Stimulated activated CD4-positive, alpha-beta T cell treated with anti-CD3 and anti-CD28 coated beads, Interleukin-2, amount 100 ng/mL, for 4 hours (primary cell): ENCODE data around the gene HBA2.
"Not testable (repeated sequence)": the region's sequence is repeated elsewhere in the genome, so short reads cannot be mapped to it uniquely, and the experiment has no call there.

Experiments
- DNase-seq: peaks from one replicate; pipeline ENCODE4 v3.0.0-alpha.2; 2020; ENCODE audit warnings: low read depth

Gene HBA2

DNA sequence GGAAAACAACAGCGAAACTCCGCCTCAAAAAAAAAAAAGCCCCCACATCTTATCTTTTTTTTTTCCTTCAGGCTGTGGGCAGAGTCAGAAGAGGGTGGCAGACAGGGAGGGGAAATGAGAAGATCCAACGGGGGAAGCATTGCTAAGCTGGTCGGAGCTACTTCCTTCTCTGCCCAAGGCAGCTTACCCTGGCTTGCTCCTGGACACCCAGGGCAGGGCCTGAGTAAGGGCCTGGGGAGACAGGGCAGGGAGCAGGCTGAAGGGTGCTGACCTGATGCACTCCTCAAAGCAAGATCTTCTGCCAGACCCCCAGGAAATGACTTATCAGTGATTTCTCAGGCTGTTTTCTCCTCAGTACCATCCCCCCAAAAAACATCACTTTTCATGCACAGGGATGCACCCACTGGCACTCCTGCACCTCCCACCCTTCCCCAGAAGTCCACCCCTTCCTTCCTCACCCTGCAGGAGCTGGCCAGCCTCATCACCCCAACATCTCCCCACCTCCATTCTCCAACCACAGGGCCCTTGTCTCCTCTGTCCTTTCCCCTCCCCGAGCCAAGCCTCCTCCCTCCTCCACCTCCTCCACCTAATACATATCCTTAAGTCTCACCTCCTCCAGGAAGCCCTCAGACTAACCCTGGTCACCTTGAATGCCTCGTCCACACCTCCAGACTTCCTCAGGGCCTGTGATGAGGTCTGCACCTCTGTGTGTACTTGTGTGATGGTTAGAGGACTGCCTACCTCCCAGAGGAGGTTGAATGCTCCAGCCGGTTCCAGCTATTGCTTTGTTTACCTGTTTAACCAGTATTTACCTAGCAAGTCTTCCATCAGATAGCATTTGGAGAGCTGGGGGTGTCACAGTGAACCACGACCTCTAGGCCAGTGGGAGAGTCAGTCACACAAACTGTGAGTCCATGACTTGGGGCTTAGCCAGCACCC, 2.6 kb downstream of the HBA2 start:
- no peak for DNase-seq

DNA sequence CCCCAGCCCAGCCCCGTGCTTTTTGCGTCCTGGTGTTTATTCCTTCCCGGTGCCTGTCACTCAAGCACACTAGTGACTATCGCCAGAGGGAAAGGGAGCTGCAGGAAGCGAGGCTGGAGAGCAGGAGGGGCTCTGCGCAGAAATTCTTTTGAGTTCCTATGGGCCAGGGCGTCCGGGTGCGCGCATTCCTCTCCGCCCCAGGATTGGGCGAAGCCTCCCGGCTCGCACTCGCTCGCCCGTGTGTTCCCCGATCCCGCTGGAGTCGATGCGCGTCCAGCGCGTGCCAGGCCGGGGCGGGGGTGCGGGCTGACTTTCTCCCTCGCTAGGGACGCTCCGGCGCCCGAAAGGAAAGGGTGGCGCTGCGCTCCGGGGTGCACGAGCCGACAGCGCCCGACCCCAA, 3.3 kb downstream of the HBA2 start:
- DNase-seq, result not testable (repeated sequence)

DNA sequence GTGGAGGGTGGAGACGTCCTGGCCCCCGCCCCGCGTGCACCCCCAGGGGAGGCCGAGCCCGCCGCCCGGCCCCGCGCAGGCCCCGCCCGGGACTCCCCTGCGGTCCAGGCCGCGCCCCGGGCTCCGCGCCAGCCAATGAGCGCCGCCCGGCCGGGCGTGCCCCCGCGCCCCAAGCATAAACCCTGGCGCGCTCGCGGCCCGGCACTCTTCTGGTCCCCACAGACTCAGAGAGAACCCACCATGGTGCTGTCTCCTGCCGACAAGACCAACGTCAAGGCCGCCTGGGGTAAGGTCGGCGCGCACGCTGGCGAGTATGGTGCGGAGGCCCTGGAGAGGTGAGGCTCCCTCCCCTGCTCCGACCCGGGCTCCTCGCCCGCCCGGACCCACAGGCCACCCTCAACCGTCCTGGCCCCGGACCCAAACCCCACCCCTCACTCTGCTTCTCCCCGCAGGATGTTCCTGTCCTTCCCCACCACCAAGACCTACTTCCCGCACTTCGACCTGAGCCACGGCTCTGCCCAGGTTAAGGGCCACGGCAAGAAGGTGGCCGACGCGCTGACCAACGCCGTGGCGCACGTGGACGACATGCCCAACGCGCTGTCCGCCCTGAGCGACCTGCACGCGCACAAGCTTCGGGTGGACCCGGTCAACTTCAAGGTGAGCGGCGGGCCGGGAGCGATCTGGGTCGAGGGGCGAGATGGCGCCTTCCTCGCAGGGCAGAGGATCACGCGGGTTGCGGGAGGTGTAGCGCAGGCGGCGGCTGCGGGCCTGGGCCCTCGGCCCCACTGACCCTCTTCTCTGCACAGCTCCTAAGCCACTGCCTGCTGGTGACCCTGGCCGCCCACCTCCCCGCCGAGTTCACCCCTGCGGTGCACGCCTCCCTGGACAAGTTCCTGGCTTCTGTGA, 4.1 kb downstream of the HBA2 start, which contains the start of gene HBA1:
Gene HBA1 (plus strand): TSS at position 204 of the 906 bp plus-strand sequence. CDS start 37 bp downstream, at position 241.
- DNase-seq, result not testable (repeated sequence)

DNA sequence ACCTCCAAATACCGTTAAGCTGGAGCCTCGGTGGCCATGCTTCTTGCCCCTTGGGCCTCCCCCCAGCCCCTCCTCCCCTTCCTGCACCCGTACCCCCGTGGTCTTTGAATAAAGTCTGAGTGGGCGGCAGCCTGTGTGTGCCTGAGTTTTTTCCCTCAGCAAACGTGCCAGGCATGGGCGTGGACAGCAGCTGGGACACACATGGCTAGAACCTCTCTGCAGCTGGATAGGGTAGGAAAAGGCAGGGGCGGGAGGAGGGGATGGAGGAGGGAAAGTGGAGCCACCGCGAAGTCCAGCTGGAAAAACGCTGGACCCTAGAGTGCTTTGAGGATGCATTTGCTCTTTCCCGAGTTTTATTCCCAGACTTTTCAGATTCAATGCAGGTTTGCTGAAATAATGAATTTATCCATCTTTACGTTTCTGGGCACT, 4.7 kb downstream of the HBA2 start:
- DNase-seq, result no peak

DNA sequence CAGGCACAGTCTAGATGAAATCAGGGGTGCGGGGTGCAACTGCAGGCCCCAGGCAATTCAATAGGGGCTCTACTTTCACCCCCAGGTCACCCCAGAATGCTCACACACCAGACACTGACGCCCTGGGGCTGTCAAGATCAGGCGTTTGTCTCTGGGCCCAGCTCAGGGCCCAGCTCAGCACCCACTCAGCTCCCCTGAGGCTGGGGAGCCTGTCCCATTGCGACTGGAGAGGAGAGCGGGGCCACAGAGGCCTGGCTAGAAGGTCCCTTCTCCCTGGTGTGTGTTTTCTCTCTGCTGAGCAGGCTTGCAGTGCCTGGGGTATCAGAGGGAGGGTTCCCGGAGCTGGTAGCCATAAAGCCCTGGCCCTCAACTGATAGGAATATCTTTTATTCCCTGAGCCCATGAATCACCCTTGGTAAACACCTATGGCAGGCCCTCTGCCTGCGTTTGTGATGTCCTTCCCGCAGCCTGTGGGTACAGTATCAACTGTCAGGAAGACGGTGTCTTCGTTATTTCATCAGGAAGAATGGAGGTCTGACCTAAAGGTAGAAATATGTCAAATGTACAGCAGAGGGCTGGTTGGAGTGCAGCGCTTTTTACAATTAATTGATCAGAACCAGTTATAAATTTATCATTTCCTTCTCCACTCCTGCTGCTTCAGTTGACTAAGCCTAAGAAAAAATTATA, 5.4 kb downstream of the HBA2 start:
- no peak for DNase-seq

DNA sequence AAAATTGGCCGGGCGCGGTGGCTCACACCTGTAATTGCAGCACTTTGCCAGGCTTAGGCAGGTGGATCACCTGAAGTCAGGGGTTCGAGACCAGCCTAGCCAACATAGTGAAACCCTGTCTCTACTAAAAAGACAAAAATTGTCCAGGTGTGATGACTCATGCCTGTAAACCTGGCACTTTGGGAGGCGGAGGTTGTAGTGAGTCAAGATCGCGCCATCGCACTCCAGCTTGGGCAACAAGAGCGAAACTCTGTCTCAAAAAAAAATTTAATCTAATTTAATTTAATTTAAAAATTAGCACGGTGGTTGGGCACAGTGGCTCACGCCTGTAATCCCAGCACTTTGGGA, 6.0 kb downstream of the HBA2 start:
- DNase-seq, result no peak

DNA sequence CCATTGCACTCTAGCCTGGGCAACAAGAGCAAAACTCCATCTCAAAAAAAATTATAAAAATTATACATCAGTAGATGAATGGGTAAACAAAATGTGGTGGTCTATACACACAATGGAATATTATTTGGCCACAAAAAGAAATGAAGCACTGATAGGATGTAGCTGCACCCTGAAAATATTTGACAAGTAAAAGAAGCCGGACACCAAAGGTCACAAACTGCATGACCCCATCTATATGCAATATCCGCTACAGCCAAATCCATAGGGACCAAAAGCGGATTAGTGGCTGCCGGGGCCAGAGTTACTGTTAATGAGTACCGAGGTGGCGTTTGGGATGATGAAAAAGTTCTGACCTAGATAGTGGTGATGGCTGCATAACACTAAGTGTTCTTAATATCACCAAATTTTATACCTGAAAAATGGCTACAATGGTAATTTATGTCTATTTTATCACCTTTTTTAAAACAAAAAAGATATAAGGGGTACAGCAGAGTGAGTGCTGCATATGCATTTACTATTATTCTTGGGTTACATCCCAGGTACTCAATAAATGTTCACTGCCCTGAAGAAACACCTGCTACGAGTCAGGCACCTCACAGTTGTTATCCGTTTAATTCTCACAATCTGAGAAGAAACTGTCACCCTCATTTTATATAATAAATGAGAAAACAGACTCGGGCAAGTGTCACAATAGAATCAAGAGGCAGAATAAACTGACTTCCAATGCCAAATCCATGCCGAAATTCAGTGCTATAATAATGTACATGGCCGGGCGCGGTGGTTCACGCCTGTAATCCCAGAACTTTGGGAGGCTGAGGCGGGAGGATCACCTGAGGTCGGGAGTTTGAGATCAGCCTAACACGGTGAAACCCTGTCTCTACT, 6.8 kb downstream of the HBA2 start:
- no peak for DNase-seq

DNA sequence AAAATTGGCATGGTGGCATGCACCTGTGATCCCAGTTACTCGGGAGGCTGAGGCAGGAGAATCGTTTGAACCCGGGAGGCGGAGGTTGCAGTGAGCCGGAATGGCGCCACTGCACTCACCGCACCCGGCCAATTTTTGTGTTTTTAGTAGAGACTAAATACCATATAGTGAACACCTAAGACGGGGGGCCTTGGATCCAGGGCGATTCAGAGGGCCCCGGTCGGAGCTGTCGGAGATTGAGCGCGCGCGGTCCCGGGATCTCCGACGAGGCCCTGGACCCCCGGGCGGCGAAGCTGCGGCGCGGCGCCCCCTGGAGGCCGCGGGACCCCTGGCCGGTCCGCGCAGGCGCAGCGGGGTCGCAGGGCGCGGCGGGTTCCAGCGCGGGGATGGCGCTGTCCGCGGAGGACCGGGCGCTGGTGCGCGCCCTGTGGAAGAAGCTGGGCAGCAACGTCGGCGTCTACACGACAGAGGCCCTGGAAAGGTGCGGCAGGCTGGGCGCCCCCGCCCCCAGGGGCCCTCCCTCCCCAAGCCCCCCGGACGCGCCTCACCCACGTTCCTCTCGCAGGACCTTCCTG, 7.5 kb downstream of the HBA2 start, which contains the start of gene HBQ1:
Gene HBQ1 (plus strand): TSS at position 359 of the 575 bp plus-strand sequence. CDS start 28 bp downstream, at position 387.
- DNase-seq, result no peak

DNA sequence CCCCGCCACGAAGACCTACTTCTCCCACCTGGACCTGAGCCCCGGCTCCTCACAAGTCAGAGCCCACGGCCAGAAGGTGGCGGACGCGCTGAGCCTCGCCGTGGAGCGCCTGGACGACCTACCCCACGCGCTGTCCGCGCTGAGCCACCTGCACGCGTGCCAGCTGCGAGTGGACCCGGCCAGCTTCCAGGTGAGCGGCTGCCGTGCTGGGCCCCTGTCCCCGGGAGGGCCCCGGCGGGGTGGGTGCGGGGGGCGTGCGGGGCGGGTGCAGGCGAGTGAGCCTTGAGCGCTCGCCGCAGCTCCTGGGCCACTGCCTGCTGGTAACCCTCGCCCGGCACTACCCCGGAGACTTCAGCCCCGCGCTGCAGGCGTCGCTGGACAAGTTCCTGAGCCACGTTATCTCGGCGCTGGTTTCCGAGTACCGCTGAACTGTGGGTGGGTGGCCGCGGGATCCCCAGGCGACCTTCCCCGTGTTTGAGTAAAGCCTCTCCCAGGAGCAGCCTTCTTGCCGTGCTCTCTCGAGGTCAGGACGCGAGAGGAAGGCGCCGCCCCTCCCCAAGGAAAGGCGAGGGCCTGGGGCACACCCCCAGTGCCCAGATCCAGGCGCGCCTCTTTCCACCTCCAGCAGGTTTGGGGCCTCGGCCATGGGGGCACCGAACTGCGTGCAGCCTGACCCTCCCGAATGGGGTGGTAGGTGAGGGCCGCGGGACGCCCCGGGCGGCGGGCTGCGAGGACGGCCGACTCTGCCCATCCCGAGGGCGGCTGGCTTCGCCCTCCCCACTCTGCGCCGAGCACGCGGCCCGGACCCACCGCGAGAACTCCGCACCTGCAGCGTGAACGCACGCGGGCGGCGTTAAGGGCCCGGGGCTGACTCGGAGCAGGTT, 8.2 kb downstream of the HBA2 start:
- peak; percentile 77 for DNase-seq

DNA sequence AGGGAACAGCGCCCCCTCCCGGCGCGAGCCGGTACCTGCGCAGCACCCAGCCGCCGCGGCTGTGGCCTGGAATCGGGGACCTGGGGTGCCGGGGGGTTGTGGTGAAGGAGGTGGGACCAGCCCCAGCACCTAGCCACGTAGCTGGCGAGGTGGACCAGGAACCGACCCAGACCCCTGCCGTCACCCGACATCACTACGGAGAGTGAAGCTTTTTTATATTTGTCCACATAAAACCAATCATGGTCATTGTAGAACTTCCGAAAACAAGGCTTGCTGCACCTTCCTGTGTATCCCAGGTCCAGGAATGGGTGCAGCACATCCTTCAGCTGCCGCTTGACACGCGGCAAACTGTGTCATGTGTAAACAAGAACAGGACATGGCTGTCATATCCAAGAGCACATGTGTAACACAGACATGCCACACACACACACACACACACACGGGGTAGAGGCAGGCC, 8.9 kb downstream of the HBA2 start:
- DNase-seq, result no peak

DNA sequence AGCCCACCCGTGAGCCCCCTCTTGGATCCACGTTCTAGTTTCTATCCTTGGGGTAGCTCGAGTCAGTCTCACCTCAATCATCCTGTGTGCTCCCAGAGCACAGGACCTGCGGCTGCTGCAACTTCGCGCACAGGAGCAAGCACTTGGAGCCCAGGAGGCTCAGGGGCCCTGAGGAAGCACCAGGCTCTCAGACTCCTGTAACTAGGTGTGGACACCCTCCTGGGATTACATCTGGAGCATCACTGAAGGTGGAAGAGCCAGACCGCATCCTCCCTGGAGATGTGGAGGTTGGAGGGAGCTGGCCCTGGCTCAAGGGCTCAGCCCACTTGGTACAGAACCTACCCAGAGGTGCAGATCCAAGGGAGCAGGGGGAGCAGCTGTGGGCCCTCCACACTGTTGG, 10.3 kb downstream of the HBA2 start:
- DNase-seq, result no peak

DNA sequence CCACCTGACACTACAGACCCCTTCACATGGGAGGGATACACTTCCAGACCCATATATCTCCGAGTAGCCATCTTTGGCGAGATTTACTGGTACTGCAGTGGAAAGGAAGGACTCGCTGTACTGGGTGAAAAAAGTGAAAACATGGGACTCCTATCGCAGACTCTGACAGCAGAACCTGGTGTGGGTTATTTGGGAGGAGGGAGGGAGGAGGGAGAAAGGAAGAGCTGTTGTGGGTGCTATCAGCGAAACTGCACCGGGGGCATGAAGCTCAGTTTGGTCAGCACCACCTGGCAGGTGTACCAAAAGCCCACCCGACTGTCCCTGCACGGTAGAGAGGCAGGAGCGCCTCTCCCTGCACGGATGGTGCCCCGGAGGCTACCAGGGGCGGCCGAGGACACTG, 12.5 kb downstream of the HBA2 start:
- no peak for DNase-seq

DNA sequence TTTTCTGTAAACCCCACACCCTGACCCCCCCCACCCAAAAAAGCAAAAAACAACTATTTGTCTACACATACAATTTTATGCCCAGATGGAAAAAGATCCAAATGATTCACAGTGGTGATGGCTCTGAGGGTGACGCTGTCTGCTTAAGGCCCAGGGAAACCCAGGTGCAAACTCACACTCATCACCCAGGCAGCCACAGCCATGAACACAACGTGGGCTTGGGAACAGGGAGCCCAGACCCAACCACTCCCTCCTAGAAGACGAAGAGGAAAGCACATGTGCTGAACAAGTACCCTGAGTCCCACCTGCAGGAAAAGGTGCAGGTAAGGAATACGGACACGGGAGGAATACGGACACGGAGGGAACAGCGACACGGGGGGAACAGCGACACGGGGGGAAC, 13.0 kb downstream of the HBA2 start:
- no peak for DNase-seq

DNA sequence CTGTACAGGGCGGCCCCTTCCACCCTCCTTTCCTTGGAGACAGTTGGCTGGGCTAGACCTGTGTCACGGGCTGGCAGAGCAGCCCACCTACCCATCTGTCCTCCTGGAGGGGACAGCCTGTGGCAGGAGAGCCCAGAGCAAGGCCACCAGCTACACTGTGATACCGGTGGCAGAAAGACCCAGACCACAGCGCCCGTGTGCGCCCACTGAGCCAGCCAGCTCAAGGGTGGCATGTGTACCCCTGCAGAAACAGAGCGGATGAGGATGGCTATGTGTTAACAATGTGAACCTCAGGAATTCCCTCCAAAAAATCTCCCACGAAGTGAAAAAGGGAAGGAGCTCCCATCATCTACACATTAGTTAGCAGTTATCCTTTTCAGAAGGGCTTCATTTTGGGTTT, 14.7 kb downstream of the HBA2 start:
- DNase-seq, result no peak

DNA sequence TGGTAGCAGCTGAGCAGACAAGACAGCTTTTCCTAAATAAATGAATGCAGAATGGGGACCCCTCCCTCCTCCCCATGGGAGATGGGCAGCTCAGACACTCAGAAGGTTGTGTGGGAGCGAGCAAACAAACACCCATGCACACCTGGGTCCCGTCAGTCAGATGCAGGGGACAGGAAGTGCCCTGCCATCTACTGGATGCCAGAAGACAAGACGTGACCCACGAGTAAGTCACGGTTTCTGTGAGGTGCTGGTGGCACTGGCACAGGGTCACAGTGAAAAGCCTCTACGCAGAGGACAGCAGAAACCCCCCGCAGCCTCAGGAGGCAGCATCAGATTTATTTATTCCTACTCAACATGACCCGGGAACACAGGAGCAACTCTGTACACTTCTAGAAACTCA, 16.0 kb downstream of the HBA2 start:
- DNase-seq, result no peak

DNA sequence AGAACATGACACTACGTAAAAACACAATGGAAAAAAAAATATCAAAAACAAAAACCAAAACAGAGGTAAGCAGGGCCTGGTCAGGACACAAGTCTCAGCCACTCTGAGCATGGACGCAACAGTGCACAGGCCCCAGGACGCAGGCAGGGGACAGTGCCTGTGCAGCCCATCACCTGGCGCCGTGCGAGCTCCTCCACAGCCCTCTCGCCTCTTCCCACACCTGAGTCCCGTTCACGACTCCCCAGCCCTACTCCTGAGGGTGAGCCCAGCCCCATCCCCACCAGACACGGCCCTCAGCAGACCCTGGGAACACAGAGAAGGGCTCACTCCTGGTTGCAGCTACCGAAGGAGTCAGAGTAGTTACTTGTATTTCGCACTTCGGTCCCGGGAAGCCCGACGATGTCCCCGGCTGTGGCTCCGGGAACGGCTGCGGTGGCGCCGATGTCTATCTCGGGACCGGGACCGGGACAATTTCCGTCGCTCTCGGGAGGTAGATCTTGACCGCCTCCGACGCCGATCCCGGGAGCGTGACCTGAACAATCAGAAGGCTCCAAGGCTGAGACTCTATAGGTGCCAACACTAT, 17.0 kb downstream of the HBA2 start:
- DNase-seq, result no peak

DNA sequence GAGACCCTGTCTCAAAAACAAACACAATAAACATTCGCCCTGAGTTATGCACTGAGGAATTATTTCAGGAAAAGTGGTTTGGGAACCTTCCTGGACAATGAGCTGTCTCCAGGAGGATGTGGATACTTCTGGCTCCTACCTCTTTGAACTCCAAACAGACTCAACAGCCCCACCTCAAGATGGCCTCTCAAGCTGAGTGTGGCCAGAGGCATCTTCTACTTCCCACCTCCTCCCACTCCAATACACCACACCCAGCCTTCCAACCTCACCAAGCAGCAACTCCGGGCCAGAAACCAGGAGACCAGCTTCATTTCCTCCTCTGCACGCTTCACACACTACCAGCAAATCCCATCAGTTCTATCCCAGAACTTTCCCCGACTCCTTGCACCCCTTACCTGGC, 19.2 kb downstream of the HBA2 start:
- DNase-seq, result no peak

DNA sequence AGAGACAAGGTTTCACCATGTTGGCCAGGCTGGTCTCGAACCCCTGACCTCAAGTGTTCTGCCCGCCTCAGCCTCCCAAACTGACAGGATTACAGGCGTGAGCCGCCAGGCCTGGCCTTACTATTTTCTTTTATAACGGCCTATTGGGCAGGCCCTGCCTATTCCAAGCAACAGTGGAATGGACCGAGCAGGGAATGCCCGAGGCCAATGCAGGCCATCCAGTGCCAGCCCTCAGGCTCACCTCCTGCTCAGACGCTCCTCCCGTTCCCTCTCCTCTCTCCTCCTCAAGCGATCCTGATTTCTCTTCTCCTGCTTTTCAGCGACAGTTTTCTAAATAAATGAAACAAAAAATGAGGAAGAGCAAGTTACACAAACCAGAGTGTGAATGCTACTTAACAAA, 20.0 kb downstream of the HBA2 start:
- DNase-seq, result no peak

DNA sequence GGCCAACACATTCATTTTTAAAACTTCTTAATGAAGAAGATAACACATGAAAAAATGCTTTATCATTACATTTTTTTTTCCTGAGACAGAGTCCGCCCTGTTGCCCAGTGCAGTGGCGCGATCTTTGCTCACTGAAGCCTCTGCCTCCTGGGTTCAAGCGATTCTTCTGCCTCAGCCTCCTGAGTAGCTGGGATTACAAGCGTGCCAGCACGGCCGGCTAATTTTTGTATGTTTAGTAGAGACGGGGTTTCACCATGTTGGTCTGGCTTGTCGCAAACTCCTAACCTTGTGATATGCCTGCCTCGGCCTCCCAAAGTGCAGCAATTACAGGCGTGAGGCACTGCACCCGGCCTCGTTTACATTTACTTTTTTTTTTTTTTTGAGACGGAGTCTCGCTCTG, 20.8 kb downstream of the HBA2 start:
- DNase-seq, result no peak
